ENCODE data around the gene EFNA5. TPM values are rescaled to one million over a fixed set of nuclear protein-coding genes. Genes with fewer than 3 reads are reported as not detected.
"Not testable (repeated sequence)": the region's sequence is repeated elsewhere in the genome, so short reads cannot be mapped to it uniquely, and the experiment has no call there.

EFNA5 gene
- total and polyA plus RNA-seq, 2 experiments from 2014 or later, result 0.64 to 0.86 TPM

DNA sequence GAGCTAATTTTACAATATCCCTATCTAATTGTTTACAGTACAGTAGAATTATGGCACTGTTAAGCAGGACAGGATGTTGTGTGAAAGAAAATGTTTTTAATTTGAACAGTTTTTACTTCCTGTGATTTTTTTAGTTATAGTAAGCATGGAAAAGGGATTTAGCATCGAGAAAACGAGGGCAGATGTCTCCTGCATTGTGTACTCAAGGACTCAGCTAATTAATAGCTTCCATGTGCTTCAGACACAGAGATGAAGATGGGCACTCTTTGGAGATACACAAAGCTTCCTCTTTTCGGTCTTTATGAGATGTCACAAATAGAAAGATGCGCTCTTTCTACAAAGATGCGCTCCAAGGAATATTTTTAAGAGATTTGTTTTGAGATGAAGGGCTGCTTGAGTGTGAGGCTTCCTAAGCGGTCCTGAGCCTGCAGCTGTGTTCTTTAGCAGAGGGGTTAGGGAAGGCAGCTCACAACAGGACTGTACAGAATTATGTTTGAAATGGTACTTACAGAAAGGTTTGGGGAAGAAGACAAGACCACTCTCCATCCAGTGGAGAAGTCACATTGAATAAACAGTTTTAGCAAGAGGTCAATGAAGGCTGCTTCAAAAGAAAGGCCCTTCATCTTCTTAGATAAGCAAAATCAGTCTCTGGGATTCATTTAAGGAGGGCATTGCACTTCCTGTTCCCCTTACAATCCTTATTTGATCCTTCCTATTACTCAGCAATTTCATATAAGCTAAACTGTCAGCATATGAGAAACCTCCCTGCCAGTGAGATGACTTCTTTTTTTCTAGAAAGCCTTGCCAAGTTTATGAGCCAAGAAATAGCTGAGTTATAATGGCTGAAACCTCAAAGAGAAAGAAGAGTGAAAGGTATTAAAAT is 311.5 kb downstream of the EFNA5 start:
- H3K4me2 ChIP-seq (ENCODE audit: unreplicated experiment), result no peak overlapping the region
- H3K27ac ChIP-seq, result no peak overlapping the region
- no peak for TF ChIP-seq EZH2phosphoT487 (IDR thresholded peaks at IDR 0.05; ENCODE audit: insufficient read depth, low read depth)
- TF ChIP-seq EZH2 (IDR thresholded peaks at IDR 0.05; ENCODE audit: insufficient read depth, poor library complexity, severe bottlenecking), result no peak
- H3K27me3 ChIP-seq (replicated peaks; ENCODE audit: insufficient read depth), result no peaks in the 10 kb centered on the region
- H3K79me2 ChIP-seq (ENCODE audit: insufficient read depth), result no peaks in the 10 kb centered on the region
- no peak overlapping the region for H3K4me3 ChIP-seq
- H3F3A ChIP-seq (ENCODE audit: insufficient read depth), result no peaks in the 10 kb centered on the region
- H3K9ac ChIP-seq, result no peak overlapping the region
- no peaks in the 10 kb centered on the region for H4K20me1 ChIP-seq (ENCODE audit: insufficient read depth)
- in situ Hi-C loops (cut with MboI), result no loop called here
- H2AFZ ChIP-seq, result no peak overlapping the region
- peak; percentile 17 for DNase-seq
- 51 to 56% methylated on average over 6 of the region's 6 CpGs for WGBS, 2 experiments (ENCODE audit: low coverage in 1 of 2, low lambda C conversion rate in 2 of 2, missing lambda C conversion rate in 2 of 2)
- H3K36me3 ChIP-seq (ENCODE audit: low read depth), result no peaks in the 10 kb centered on the region
- no peaks in the 10 kb centered on the region for H3K9me3 ChIP-seq (ENCODE audit: low read depth)
- no peaks in the 10 kb centered on the region for H3K4me1 ChIP-seq (ENCODE audit: insufficient read depth)
- H3K9me2 ChIP-seq (ENCODE audit: insufficient read depth), result no peaks in the 10 kb centered on the region

DNA sequence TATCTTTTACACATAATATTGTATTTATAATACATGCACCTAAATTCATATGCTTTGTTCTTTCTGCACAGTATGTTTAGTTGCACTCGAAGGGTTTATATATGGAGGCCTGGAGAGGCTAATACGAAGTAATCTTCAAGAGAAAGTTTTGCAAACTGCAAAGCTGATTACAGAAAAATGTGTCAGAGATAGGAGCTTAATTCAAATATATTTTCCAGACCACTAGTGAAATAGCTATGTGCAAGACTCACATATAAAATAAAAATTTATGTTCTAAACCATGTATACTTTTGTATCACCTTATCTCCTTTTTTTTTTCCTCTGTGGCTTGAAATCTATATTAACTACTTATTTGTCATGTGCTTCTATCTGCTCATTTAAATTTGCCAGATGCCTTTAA is 313.8 kb downstream of the EFNA5 start:
- no peak for DNase-seq
- no peak overlapping the region for H2AFZ ChIP-seq
- no peaks in the 10 kb centered on the region for H4K20me1 ChIP-seq (ENCODE audit: insufficient read depth)
- no peak overlapping the region for H3K9ac ChIP-seq
- no peaks in the 10 kb centered on the region for H3K9me2 ChIP-seq (ENCODE audit: insufficient read depth)
- 50 to 56% methylated on average over 2 of the region's 2 CpGs for WGBS, 2 experiments (ENCODE audit: low coverage in 1 of 2, low lambda C conversion rate in 2 of 2, missing lambda C conversion rate in 2 of 2)
- H3K9me3 ChIP-seq (ENCODE audit: low read depth), result no peaks in the 10 kb centered on the region
- in situ Hi-C loops (cut with MboI), result no loop called here
- H3K36me3 ChIP-seq (ENCODE audit: low read depth), result no peaks in the 10 kb centered on the region
- no peaks in the 10 kb centered on the region for H3K79me2 ChIP-seq (ENCODE audit: insufficient read depth)
- H3K4me2 ChIP-seq (ENCODE audit: unreplicated experiment), result no peak overlapping the region
- TF ChIP-seq EZH2 (IDR thresholded peaks at IDR 0.05; ENCODE audit: insufficient read depth, poor library complexity, severe bottlenecking), result no peak
- TF ChIP-seq EZH2phosphoT487 (IDR thresholded peaks at IDR 0.05; ENCODE audit: insufficient read depth, low read depth), result no peak
- no peak overlapping the region for H3K27ac ChIP-seq
- no peak overlapping the region for H3K4me3 ChIP-seq
- no peaks in the 10 kb centered on the region for H3K27me3 ChIP-seq (replicated peaks; ENCODE audit: insufficient read depth)
- H3K4me1 ChIP-seq (ENCODE audit: insufficient read depth), result no peaks in the 10 kb centered on the region
- no peaks in the 10 kb centered on the region for H3F3A ChIP-seq (ENCODE audit: insufficient read depth)

DNA sequence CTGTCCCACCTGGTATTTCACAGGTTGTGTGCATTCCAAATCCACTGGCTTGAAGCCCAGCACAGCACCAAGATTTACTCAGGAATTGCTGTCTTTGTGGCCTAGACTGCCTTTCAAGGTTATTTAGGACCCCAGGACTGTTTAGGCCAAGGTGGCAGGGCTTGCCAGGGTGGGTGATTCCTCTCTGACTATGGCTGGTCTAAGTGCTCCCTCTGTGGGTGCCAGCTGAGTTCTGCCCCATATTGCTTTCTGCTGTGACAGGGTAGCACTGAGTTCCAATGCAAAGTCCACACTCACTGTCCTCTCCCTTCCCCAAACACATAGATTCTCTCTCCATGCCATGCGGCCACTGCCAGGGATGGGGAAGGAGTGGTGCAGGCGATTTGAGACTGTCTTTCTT is 318.2 kb downstream of the EFNA5 start:
- no peak for DNase-seq
- no peaks in the 10 kb centered on the region for H3F3A ChIP-seq (ENCODE audit: insufficient read depth)
- no peaks in the 10 kb centered on the region for H3K9me2 ChIP-seq (ENCODE audit: insufficient read depth)
- no peaks in the 10 kb centered on the region for H3K79me2 ChIP-seq (ENCODE audit: insufficient read depth)
- H3K9ac ChIP-seq, result no peak overlapping the region
- H3K27me3 ChIP-seq (replicated peaks; ENCODE audit: insufficient read depth), result 0 out of 2 replicates have a peak, but pooled peaks cover 4% of the 10 kb centered on the region
- no peaks in the 10 kb centered on the region for H4K20me1 ChIP-seq (ENCODE audit: insufficient read depth)
- no peak overlapping the region for H2AFZ ChIP-seq
- H3K36me3 ChIP-seq (ENCODE audit: low read depth), result no peaks in the 10 kb centered on the region
- H3K4me2 ChIP-seq (ENCODE audit: unreplicated experiment), result no peak overlapping the region
- H3K27ac ChIP-seq, result no peak overlapping the region
- TF ChIP-seq EZH2phosphoT487 (IDR thresholded peaks at IDR 0.05; ENCODE audit: insufficient read depth, low read depth) (no peak), EZH2 (IDR thresholded peaks at IDR 0.05; ENCODE audit: insufficient read depth, poor library complexity, severe bottlenecking) (no peak)
- H3K4me3 ChIP-seq, result no peak overlapping the region
- 45 to 53% methylated on average over 2 of the region's 2 CpGs for WGBS, 2 experiments (ENCODE audit: low coverage in 1 of 2, low lambda C conversion rate in 2 of 2, missing lambda C conversion rate in 2 of 2)
- H3K9me3 ChIP-seq (ENCODE audit: low read depth), result no peaks in the 10 kb centered on the region
- in situ Hi-C loops (cut with MboI), result no loop called here
- H3K4me1 ChIP-seq (ENCODE audit: insufficient read depth), result no peaks in the 10 kb centered on the region

DNA sequence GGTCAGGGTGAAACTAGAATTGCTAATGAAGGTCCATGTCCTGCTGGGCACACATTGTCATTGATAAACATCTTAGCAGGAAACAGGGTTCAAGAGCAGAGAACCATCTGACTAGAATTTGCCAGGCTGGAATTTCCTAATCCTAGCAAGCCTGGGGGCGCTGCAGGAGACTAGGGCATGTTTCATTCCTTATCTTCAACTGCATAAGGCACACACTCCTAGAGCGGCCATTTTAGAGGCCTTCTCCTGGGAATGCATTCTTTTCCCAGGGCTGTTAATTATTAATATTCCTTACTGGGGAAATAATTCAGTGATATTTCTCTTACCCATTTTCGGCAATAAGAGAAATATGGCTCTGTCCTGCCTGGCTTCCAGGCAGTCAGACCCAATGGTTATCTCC is 324.2 kb downstream of the EFNA5 start:
- H3K4me1 ChIP-seq (ENCODE audit: insufficient read depth); H3K9ac ChIP-seq; in situ Hi-C loops (cut with MboI): not testable (repeated sequence)

More for the DNA sequence above, 324.2 kb downstream of the EFNA5 start:
- not testable (repeated sequence) for H3K27ac ChIP-seq; H3K4me2 ChIP-seq (ENCODE audit: unreplicated experiment); DNase-seq; H3K36me3 ChIP-seq (ENCODE audit: low read depth); H3F3A ChIP-seq (ENCODE audit: insufficient read depth); H4K20me1 ChIP-seq (ENCODE audit: insufficient read depth); H3K4me3 ChIP-seq; H3K79me2 ChIP-seq (ENCODE audit: insufficient read depth); H3K27me3 ChIP-seq (replicated peaks; ENCODE audit: insufficient read depth); H3K9me2 ChIP-seq (ENCODE audit: insufficient read depth); H2AFZ ChIP-seq; H3K9me3 ChIP-seq (ENCODE audit: low read depth)
- WGBS, 2 experiments (ENCODE audit: low coverage in 1 of 2, low lambda C conversion rate in 2 of 2, missing lambda C conversion rate in 2 of 2), result 52 to 54% methylated on average over 3 of the region's 3 CpGs
